ENCODE measurements around the gene LCLAT1.

Gene LCLAT1

GRCh38 chr2:30643674-30644073 is 196.6 kb downstream of the LCLAT1 start:
- no peak for DNase-seq (ENCODE audit: low read depth)

GRCh38 chr2:30645081-30645744 is 198.2 kb downstream of the LCLAT1 start:
- peak; percentile 81 for DNase-seq (ENCODE audit: low read depth)

- no peak for DNase-seq (ENCODE audit: low read depth)
These were observed 198.7 kb downstream of the LCLAT1 start for GRCh38 chr2:30645745-30646119.

- DNase-seq (ENCODE audit: low read depth) = no peak
These were observed 200.9 kb downstream of the LCLAT1 start for GRCh38 chr2:30647752-30648457.

GRCh38 chr2:30649278-30649677 is 202.2 kb downstream of the LCLAT1 start:
- no peak for DNase-seq (ENCODE audit: low read depth)

- DNase-seq (ENCODE audit: low read depth) = no peak
These were observed 202.8 kb downstream of the LCLAT1 start for GRCh38 chr2:30649828-30650227.

GRCh38 chr2:30652271-30652915 is 205.3 kb downstream of the LCLAT1 start:
- no peak for DNase-seq (ENCODE audit: low read depth)

GRCh38 chr2:30653847-30654246 is 206.8 kb downstream of the LCLAT1 start:
- DNase-seq (ENCODE audit: low read depth) = peak; percentile 43

- no peak for DNase-seq (ENCODE audit: low read depth)
These were observed 207.4 kb downstream of the LCLAT1 start for GRCh38 chr2:30654404-30654803.

GRCh38 chr2:30655211-30655610 is 208.2 kb downstream of the LCLAT1 start:
- DNase-seq (ENCODE audit: low read depth) = no peak

- DNase-seq (ENCODE audit: low read depth) = no peak
These were observed 208.6 kb downstream of the LCLAT1 start for GRCh38 chr2:30655660-30656059.

- no peak for DNase-seq (ENCODE audit: low read depth)
These were observed 209.0 kb downstream of the LCLAT1 start for GRCh38 chr2:30656079-30656478.

GRCh38 chr2:30661173-30662107 is 214.4 kb downstream of the LCLAT1 start:
- DNase-seq (ENCODE audit: low read depth) = no peak

GRCh38 chr2:30662268-30663131 is 215.5 kb downstream of the LCLAT1 start:
- no peak for DNase-seq (ENCODE audit: low read depth)

- DNase-seq (ENCODE audit: low read depth) = no peak
These were observed 216.3 kb downstream of the LCLAT1 start for GRCh38 chr2:30663321-30663720.

GRCh38 chr2:30663806-30664205 is 216.8 kb downstream of the LCLAT1 start:
- DNase-seq (ENCODE audit: low read depth) = no peak

- DNase-seq (ENCODE audit: low read depth) = peak; percentile 79
These were observed 217.8 kb downstream of the LCLAT1 start for GRCh38 chr2:30664761-30665358.

- DNase-seq (ENCODE audit: low read depth) = no peak
These were observed 218.8 kb downstream of the LCLAT1 start for GRCh38 chr2:30665761-30666265.

- peak; percentile 91 for DNase-seq (ENCODE audit: low read depth)
These were observed 219.3 kb downstream of the LCLAT1 start for GRCh38 chr2:30666266-30666874.

GRCh38 chr2:30670453-30670852 is 223.4 kb downstream of the LCLAT1 start:
- DNase-seq (ENCODE audit: low read depth) = no peak

Data from fibroblast of gingiva (primary cell).